ENCODE data around the gene GPS2.

The GPS2 gene

DNA sequence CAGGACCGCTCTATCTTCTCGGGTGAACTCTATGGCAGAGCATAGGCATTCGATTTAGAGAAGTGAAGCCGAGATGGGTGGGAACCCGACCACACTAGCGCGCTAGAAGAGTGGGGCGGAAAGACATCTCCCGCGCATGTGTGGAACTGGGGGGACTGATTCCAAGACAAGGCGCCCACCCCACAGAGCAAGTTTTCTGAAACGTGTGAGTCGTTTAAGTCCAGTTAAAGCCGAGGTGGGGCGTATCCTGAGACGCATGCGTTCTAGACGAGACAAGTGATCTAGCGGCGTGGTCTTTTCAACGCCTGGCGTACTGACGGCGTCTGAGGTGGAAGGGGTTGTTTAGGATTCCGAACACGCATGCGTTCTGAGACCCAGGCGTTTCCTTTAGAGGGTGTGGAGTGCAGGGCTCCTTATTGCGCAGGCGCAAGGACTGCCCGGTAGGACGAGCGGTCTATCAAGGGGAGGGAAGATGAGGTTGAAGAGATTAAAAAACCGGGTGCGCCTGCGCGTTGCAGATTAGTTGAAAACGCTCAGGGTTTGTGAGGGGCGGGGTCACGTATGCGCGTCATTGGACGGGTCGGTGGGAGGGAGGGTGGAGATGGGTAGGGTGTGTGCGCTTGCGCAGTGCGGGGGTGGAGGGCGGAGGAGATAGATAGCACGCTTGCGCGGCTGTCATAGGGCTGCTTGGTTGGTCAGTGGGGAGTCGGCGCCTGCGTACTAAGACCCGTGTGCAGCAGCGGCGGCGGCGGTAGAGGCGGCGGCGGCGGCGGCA is 8.1 kb downstream of the GPS2 start, which contains the start of gene EIF5A:
EIF5A (plus strand) TSS at position 718 of the 775 bp plus-strand sequence. CDS start 2,008 bp downstream, outside the sequence.
- Histone ChIP-seq H3K27me3 (ENCODE audit: insufficient read depth, low read length) (no peaks in the 10 kb centered on the region), H3K4me3 (ENCODE audit: low read length) (peak within 1 kb of the TSS; percentile 94), H3K9ac (ENCODE audit: low read depth, low read length) (peak within 1 kb of the TSS; percentile 100), H3K9me3 (ENCODE audit: insufficient read depth, low read depth, low read length) (no peaks in the 10 kb centered on the region), H3K36me3 (ENCODE audit: insufficient read depth, low read length) (peaks cover 28% of the 10 kb centered on the region), H3K4me1 (ENCODE audit: insufficient read depth, low read length) (no peaks in the 10 kb centered on the region), H3K27ac (ENCODE audit: low read depth, low read length) (peak within 1 kb of the TSS; percentile 100)
- under 1% methylated on average over 64 of the region's 64 CpGs for WGBS

DNA sequence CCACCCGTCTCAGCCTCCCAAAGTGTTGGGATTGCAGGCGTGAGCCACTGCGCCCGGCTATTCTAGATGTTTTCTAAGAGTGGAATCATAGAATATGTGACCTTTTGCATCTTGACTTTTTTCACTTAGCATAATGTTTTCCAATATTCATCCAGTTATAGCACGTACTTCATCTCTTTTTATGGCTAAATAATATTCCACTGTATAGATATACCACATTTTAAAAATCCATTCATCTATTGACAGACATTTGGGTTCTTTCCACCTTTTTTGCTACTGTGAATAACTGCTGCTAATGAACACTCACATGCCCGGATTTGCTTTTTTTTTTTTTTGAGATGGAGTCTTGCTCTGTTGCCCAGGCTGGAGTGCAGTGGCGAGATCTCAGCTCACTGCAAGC is 11.0 kb downstream of the GPS2 start:
- 95% methylated on average over 7 of the region's 7 CpGs for WGBS
- Histone ChIP-seq H3K4me3 (ENCODE audit: low read length) (no peak overlapping the region), H3K9me3 (ENCODE audit: insufficient read depth, low read depth, low read length) (no peaks in the 10 kb centered on the region), H3K27me3 (ENCODE audit: insufficient read depth, low read length) (no peaks in the 10 kb centered on the region), H3K9ac (ENCODE audit: low read depth, low read length) (no peak overlapping the region), H3K4me1 (ENCODE audit: insufficient read depth, low read length) (no peaks in the 10 kb centered on the region), H3K36me3 (ENCODE audit: insufficient read depth, low read length) (peaks cover 1% of the 10 kb centered on the region; the same call in 1 of the 2 replicates), H3K27ac (ENCODE audit: low read depth, low read length) (no peak overlapping the region)

GRCh38 chr17:7296189-7296861 is 18.8 kb downstream of the GPS2 start:
- Histone ChIP-seq H3K36me3 (ENCODE audit: insufficient read depth, low read length) (no peaks in the 10 kb centered on the region), H3K4me1 (ENCODE audit: insufficient read depth, low read length) (0 out of 2 replicates have a peak, but pooled peaks cover 10% of the 10 kb centered on the region), H3K9me3 (ENCODE audit: insufficient read depth, low read depth, low read length) (no peaks in the 10 kb centered on the region), H3K27ac (ENCODE audit: low read depth, low read length) (no peak overlapping the region), H3K27me3 (ENCODE audit: insufficient read depth, low read length) (peaks cover 47% of the 10 kb centered on the region), H3K9ac (ENCODE audit: low read depth, low read length) (no peak overlapping the region), H3K4me3 (ENCODE audit: low read length) (peak overlapping the region; percentile 11; the same call in 1 of the 2 replicates)
- WGBS, result 9% methylated on average over 51 of the region's 51 CpGs

DNA sequence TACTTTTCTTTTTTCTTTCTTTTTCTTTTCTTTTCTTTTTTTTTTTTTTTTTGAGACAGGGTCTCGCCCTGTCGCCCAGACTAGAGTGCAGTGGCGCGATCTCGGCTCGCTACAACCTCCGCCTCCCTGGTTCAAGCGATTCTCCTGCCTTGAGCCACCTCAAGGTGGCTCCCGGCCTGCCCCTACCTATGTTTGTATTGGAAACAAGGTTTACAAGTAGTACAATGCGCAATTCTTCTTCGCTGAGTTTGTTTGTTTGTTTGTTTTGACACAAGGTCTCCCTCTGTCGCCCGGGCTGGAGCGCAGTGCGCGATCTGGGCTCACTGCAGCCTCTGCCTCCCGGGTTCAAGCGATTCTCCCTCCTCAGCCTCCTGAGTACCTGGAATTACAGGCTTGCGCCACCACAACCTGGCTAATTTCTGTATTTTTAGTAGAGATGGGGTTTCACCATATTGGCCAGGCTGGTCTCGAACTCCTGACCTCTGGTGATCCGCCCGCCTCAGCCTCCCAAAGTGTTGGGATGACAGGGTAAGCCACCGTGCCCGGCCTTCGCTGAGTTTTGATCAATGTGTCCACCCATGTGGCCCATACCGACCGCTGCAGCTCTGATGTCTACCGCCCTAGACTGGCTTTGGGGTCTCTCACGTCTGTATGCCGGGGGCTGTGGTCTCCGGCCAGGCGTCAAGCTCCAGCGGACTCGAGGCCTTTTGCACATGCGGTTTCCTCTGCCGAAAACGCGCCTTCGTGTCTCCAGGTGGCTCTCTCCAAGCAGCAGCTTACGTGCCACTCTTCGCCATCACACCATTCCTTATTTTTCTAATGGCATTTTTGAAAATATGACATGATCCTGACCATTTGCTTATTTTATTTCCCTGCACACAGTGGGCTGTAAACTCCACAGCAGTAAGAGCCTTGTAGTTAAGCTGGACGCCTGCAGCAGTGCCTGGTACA is 19.7 kb downstream of the GPS2 start:
- H3K9ac ChIP-seq (ENCODE audit: low read depth, low read length), result no peak overlapping the region
- H3K9me3 ChIP-seq (ENCODE audit: insufficient read depth, low read depth, low read length), result no peaks in the 10 kb centered on the region

DNA sequence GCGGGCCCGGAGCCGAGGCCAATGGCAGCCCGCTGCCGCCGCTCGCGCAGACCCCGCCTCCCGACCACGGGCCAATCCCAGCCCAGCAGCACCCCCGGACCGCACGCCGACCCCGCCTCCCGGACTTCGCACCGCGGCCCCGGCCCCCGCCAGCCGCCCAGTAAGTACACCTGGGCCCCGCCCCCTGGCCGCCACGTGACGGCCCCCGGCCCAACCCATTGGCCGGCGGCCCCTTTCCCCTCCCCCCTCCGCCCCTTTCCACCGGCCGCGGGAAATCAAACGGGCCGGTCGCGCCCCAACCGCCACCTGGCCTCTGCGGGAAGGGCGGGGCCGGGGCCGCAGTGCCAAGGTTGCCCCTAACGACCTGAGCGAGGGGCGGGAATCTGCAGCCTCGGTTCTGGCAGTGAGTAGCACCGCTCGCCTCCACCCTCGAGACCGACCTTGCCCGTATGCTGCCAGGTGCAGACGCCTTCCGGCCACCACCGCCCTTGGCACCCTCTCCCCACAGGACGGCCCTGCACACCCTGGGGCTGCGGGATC is 20.5 kb downstream of the GPS2 start, which contains the start of gene YBX2:
YBX2 (minus strand) TSS at position 26 of the 540 bp plus-strand sequence. CDS start 139 bp downstream, outside the sequence.
- Histone ChIP-seq H3K9ac (ENCODE audit: low read depth, low read length) (no peak within 1 kb of the TSS; the same call in 1 of the 2 replicates), H3K4me1 (ENCODE audit: insufficient read depth, low read length) (0 out of 2 replicates have a peak, but pooled peaks cover 10% of the 10 kb centered on the region), H3K9me3 (ENCODE audit: insufficient read depth, low read depth, low read length) (no peaks in the 10 kb centered on the region), H3K27ac (ENCODE audit: low read depth, low read length) (peak within 1 kb of the TSS; percentile 77; the same call in 1 of the 2 replicates), H3K27me3 (ENCODE audit: insufficient read depth, low read length) (peaks cover 47% of the 10 kb centered on the region), H3K36me3 (ENCODE audit: insufficient read depth, low read length) (no peaks in the 10 kb centered on the region), H3K4me3 (ENCODE audit: low read length) (peak within 1 kb of the TSS; percentile 60)
- WGBS, result 2% methylated on average over 57 of the region's 57 CpGs

More for the DNA sequence above, 19.7 kb downstream of the GPS2 start:
- no peaks in the 10 kb centered on the region for H3K36me3 ChIP-seq (ENCODE audit: insufficient read depth, low read length)
- H3K4me1 ChIP-seq (ENCODE audit: insufficient read depth, low read length), result 0 out of 2 replicates have a peak, but pooled peaks cover 10% of the 10 kb centered on the region
- peak overlapping the region; percentile 60 for H3K4me3 ChIP-seq (ENCODE audit: low read length)
- H3K27me3 ChIP-seq (ENCODE audit: insufficient read depth, low read length), result peaks cover 47% of the 10 kb centered on the region
- WGBS, result 65% methylated on average over 42 of the region's 42 CpGs
- H3K27ac ChIP-seq (ENCODE audit: low read depth, low read length), result no peak overlapping the region

DNA sequence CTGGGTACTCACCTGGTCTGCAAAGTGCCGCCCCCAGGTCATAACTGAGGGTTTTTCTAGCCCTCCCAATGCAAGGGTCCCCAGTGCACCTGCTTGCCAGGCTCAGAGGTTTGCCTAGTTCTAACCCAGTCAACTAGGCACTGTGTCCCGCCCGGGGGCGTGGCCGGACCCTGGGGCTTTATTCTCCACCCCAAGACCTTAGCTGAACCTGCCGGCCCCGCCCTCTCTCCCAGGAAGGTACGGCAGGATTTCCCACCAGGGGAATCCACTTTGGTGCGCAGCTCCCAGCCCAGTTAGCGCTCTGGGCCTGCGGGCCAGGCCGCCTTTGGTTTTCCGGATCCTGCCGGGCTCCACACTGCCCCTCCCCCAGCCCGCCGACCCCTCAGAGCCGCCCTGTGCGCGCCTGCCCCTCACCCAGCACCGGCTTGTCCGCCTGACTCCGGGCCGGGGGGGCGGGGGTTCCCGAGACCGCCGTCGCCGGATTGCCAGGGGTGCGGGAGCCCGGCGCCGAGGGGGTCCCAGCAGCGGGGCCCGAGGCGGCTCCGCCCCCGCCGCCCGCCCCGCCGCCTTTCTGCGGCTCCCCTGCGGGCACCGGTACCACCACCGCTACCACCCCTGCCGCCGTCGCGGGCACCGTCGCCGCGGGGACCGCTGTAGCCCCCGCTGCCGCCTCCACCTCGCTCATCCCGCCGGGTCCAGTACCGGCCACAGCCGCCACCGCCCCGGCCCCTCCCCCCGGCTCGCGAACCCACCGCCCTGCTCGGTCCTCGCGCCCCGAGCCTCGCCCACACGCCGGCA is 21.1 kb downstream of the GPS2 start:
- Histone ChIP-seq H3K9ac (ENCODE audit: low read depth, low read length) (no peak overlapping the region; the same call in 1 of the 2 replicates), H3K4me1 (ENCODE audit: insufficient read depth, low read length) (0 out of 2 replicates have a peak, but pooled peaks cover 10% of the 10 kb centered on the region), H3K9me3 (ENCODE audit: insufficient read depth, low read depth, low read length) (no peaks in the 10 kb centered on the region), H3K27me3 (ENCODE audit: insufficient read depth, low read length) (peaks cover 47% of the 10 kb centered on the region), H3K4me3 (ENCODE audit: low read length) (peak overlapping the region; percentile 47), H3K36me3 (ENCODE audit: insufficient read depth, low read length) (no peaks in the 10 kb centered on the region), H3K27ac (ENCODE audit: low read depth, low read length) (peak overlapping the region; percentile 77; the same call in 1 of the 2 replicates)
- WGBS, result 2% methylated on average over 75 of the region's 75 CpGs

DNA sequence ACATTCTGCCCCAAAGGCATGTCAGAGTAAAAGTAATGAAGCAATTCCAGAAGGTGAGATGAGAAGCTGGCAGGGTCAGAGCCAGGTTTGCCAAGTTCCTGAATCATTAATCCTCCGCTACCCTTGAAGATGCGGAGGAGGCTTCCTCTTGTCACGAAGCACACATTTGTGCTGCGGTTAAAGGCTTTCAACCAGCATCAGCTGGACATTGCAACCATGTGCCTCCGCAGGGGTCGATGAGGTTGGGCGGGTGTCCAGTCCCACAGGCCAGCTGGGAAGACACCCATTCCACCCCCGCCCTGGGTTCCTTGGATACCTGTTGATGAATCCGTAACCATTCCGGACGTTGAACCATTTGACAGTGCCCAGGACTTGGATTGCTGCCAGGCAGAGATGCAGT is 22.0 kb downstream of the GPS2 start:
- H3K9me3 ChIP-seq (ENCODE audit: insufficient read depth, low read depth, low read length), result no peaks in the 10 kb centered on the region
- 0 out of 2 replicates have a peak, but pooled peaks cover 10% of the 10 kb centered on the region for H3K4me1 ChIP-seq (ENCODE audit: insufficient read depth, low read length)
- H3K36me3 ChIP-seq (ENCODE audit: insufficient read depth, low read length), result no peaks in the 10 kb centered on the region
- peaks cover 44% of the 10 kb centered on the region for H3K27me3 ChIP-seq (ENCODE audit: insufficient read depth, low read length)
- 92% methylated on average over 11 of the region's 11 CpGs for WGBS
- no peak overlapping the region for H3K27ac ChIP-seq (ENCODE audit: low read depth, low read length)
- H3K9ac ChIP-seq (ENCODE audit: low read depth, low read length), result no peak overlapping the region
- no peak overlapping the region for H3K4me3 ChIP-seq (ENCODE audit: low read length)

GRCh38 chr17:7292729-7293128 is 22.4 kb downstream of the GPS2 start:
- Histone ChIP-seq H3K4me3 (ENCODE audit: low read length) (no peak overlapping the region), H3K4me1 (ENCODE audit: insufficient read depth, low read length) (0 out of 2 replicates have a peak, but pooled peaks cover 10% of the 10 kb centered on the region), H3K36me3 (ENCODE audit: insufficient read depth, low read length) (no peaks in the 10 kb centered on the region), H3K9me3 (ENCODE audit: insufficient read depth, low read depth, low read length) (no peaks in the 10 kb centered on the region), H3K27ac (ENCODE audit: low read depth, low read length) (no peak overlapping the region), H3K27me3 (ENCODE audit: insufficient read depth, low read length) (peaks cover 44% of the 10 kb centered on the region), H3K9ac (ENCODE audit: low read depth, low read length) (no peak overlapping the region)
- WGBS, result 68% methylated on average over 4 of the region's 6 CpGs

- Histone ChIP-seq H3K36me3 (ENCODE audit: insufficient read depth, low read length) (no peaks in the 10 kb centered on the region), H3K4me1 (ENCODE audit: insufficient read depth, low read length) (0 out of 2 replicates have a peak, but pooled peaks cover 10% of the 10 kb centered on the region), H3K27me3 (ENCODE audit: insufficient read depth, low read length) (peaks cover 43% of the 10 kb centered on the region), H3K27ac (ENCODE audit: low read depth, low read length) (no peak overlapping the region), H3K9me3 (ENCODE audit: insufficient read depth, low read depth, low read length) (no peaks in the 10 kb centered on the region), H3K4me3 (ENCODE audit: low read length) (no peak overlapping the region), H3K9ac (ENCODE audit: low read depth, low read length) (no peak overlapping the region)
- WGBS, result 90% methylated on average over 2 of the region's 2 CpGs
Observed at GRCh38 chr17:7292194-7292593, 23.0 kb downstream of the GPS2 start.
